KG1 (cell line): Measurements from ENCODE around the gene HLA-B.
"Not testable (repeated sequence)": the region's sequence is repeated elsewhere in the genome, so short reads cannot be mapped to it uniquely, and the experiment has no call there.

Source experiments
- DNase-seq: peaks from one replicate; lab custom pipeline; 2025; lab: John Stamatoyannopoulos, UW

HLA-B gene

GRCh38 chr6:31356946-31357466, at the start of gene HLA-B:
HLA-B (minus strand) TSS chr6:31357179; CDS start chr6:31357158, 21 bp downstream.
- peak; percentile 55 for DNase-seq

- no peak for DNase-seq
Measured at GRCh38 chr6:31405996-31406395, 49.0 kb upstream of the HLA-B start.

GRCh38 chr6:31404061-31404364, 47.0 kb upstream of the HLA-B start:
- DNase-seq = not testable (repeated sequence)

GRCh38 chr6:31403283-31404060, 46.5 kb upstream of the HLA-B start, which contains the start of gene MICA:
MICA (plus strand) TSS chr6:31403595; CDS start chr6:31403633, 38 bp downstream.
- DNase-seq = peak; percentile 14

GRCh38 chr6:31402324-31403282, 45.6 kb upstream of the HLA-B start:
- DNase-seq = no peak

- DNase-seq = no peak
Measured at GRCh38 chr6:31401403-31401802, 44.4 kb upstream of the HLA-B start.

GRCh38 chr6:31400467-31401289, 43.7 kb upstream of the HLA-B start:
- peak; percentile 86 for DNase-seq

GRCh38 chr6:31399589-31400466, 42.8 kb upstream of the HLA-B start:
- DNase-seq = peak; percentile 59

GRCh38 chr6:31397901-31398525, 41.0 kb upstream of the HLA-B start:
- DNase-seq = no peak

GRCh38 chr6:31397153-31397499, 40.1 kb upstream of the HLA-B start:
- not testable (repeated sequence) for DNase-seq

- DNase-seq = peak; percentile 59
Measured at GRCh38 chr6:31396422-31397152, 39.6 kb upstream of the HLA-B start.

GRCh38 chr6:31395832-31396231, 38.9 kb upstream of the HLA-B start:
- DNase-seq = no peak

GRCh38 chr6:31394381-31394780, 37.4 kb upstream of the HLA-B start:
- DNase-seq = no peak

- no peak for DNase-seq
Measured at GRCh38 chr6:31393932-31394331, 37.0 kb upstream of the HLA-B start.

GRCh38 chr6:31389802-31390132, 32.8 kb upstream of the HLA-B start:
- DNase-seq = not testable (repeated sequence)

GRCh38 chr6:31388916-31389801, 32.2 kb upstream of the HLA-B start:
- not testable (repeated sequence) for DNase-seq

GRCh38 chr6:31386977-31387376, 30.0 kb upstream of the HLA-B start:
- DNase-seq = no peak

GRCh38 chr6:31386099-31386498, 29.1 kb upstream of the HLA-B start:
- no peak for DNase-seq

- no peak for DNase-seq
Measured at GRCh38 chr6:31385041-31385440, 28.1 kb upstream of the HLA-B start.
